SK-N-SH treated with all-trans-retinoic acid at 6 μM for 48 hours (cell line): Measurements from ENCODE around the gene SHC1.

ENCODE experiments used
- ATAC-seq: fragments of 200-7000 bp; cut with Tn5 transposase; 3 replicates; pipeline ENCODE4 v1.9.1; 2020; ENCODE audit warnings: mild to moderate bottlenecking, moderate library complexity
- ARNTL ChIP-seq: fragments of 450-650 bp; formaldehyde crosslinking; IDR thresholded peaks from 2 replicates; pipeline ENCODE4 v1.5.0; 2020; ENCODE audit warnings: low read depth, mild to moderate bottlenecking, moderate library complexity, borderline replicate concordance
- BACH2 ChIP-seq: fragments of 250-450 bp; sonication (Bioruptor Pico); IDR thresholded peaks from 2 replicates; pipeline ENCODE4 v1.9.0; 2021; ENCODE audit warnings: mild to moderate bottlenecking, borderline replicate concordance
- CSDC2 ChIP-seq: fragments of 250-450 bp; sonication (Bioruptor Pico); IDR thresholded peaks from 2 replicates; pipeline ENCODE4 v1.5.0; 2020; ENCODE audit warnings: mild to moderate bottlenecking, moderate library complexity
- CSRNP3 ChIP-seq: fragments of 250-450 bp; sonication (Bioruptor Pico); IDR thresholded peaks from 2 replicates; pipeline ENCODE4 v1.5.1; 2021; ENCODE audit warnings: mild to moderate bottlenecking, moderate library complexity
- ESRRG ChIP-seq: fragments of 250-450 bp; sonication (Bioruptor Pico); IDR thresholded peaks from 2 replicates; pipeline ENCODE4 v1.6.1; 2021; ENCODE audit warnings: mild to moderate bottlenecking
- GLIS3 ChIP-seq: fragments of 250-450 bp; sonication (Bioruptor Pico); IDR thresholded peaks from 2 replicates; pipeline ENCODE4 v1.5.0; 2020; ENCODE audit warnings: mild to moderate bottlenecking, moderate library complexity
- ISL1 ChIP-seq: fragments of 250-450 bp; sonication (Bioruptor Pico); IDR thresholded peaks from 2 replicates; pipeline ENCODE4 v2.1.2; 2022; ENCODE audit warnings: mild to moderate bottlenecking, moderate library complexity
- OSR1 ChIP-seq: fragments of 250-450 bp; sonication (Bioruptor Pico); IDR thresholded peaks from 2 replicates; pipeline ENCODE4 v1.8.0; 2022; ENCODE audit warnings: moderate library complexity, mild to moderate bottlenecking, inconsistent platforms
- PATZ1 ChIP-seq: fragments of 250-450 bp; sonication (Bioruptor Pico); IDR thresholded peaks from 2 replicates; pipeline ENCODE4 v1.8.0; 2020; ENCODE audit warnings: mild to moderate bottlenecking, moderate library complexity, borderline replicate concordance
- PPARA ChIP-seq: fragments of 250-450 bp; sonication (Bioruptor Pico); IDR thresholded peaks from 2 replicates; pipeline ENCODE4 v1.5.0; 2020; ENCODE audit warnings: mild to moderate bottlenecking, borderline replicate concordance
- RARB ChIP-seq: fragments of 250-450 bp; sonication (Bioruptor Pico); IDR thresholded peaks from 2 replicates; pipeline ENCODE4 v1.8.0; 2021; ENCODE audit warnings: mild to moderate bottlenecking, moderate library complexity
- TCF4 ChIP-seq: fragments of 250-450 bp; sonication (Bioruptor Pico); IDR thresholded peaks from 2 replicates; pipeline ENCODE4 v1.8.0; 2021; ENCODE audit warnings: mild to moderate bottlenecking, moderate library complexity, borderline replicate concordance
- TOX ChIP-seq: fragments of 250-450 bp; sonication (Bioruptor Pico); IDR thresholded peaks from 2 replicates; pipeline ENCODE4 v1.8.0; 2021; ENCODE audit warnings: mild to moderate bottlenecking, moderate library complexity, borderline replicate concordance
- TSHZ2 ChIP-seq: fragments of 250-450 bp; sonication (Bioruptor Pico); IDR thresholded peaks from 2 replicates; pipeline ENCODE4 v1.5.0; 2020; ENCODE audit warnings: mild to moderate bottlenecking, moderate library complexity
- ZC3H10 ChIP-seq: fragments of 250-450 bp; sonication (Bioruptor Pico); IDR thresholded peaks from 2 replicates; pipeline ENCODE4 v1.5.1; 2021; ENCODE audit warnings: mild to moderate bottlenecking, moderate library complexity
- ZFP3 ChIP-seq: fragments of 250-450 bp; sonication (Bioruptor Pico); IDR thresholded peaks from 2 replicates; pipeline ENCODE4 v1.5.0; 2020; ENCODE audit warnings: mild to moderate bottlenecking, moderate library complexity
- ZFP30 ChIP-seq: fragments of 450-650 bp; formaldehyde crosslinking; IDR thresholded peaks from 2 replicates; pipeline ENCODE4 v1.5.0; 2022; ENCODE audit warnings: mild to moderate bottlenecking, moderate library complexity
- ZNF565 ChIP-seq: fragments of 450-650 bp; formaldehyde crosslinking; conservative IDR thresholded peaks from 2 replicates; pipeline ENCODE4 v1.5.0; 2020; ENCODE audit warnings: low read depth, mild to moderate bottlenecking, moderate library complexity
- ZNF8 ChIP-seq: fragments of 450-650 bp; formaldehyde crosslinking; IDR thresholded peaks from 2 replicates; pipeline ENCODE4 v1.5.0; 2020; ENCODE audit warnings: mild to moderate bottlenecking, moderate library complexity
- TF ChIP-seq, protein P1 (sequence below): fragments of 250-450 bp; sonication (Bioruptor Pico); IDR thresholded peaks from 2 replicates; pipeline ENCODE4 v1.8.0; 2021; ENCODE audit warnings: low read depth, mild to moderate bottlenecking, moderate library complexity, borderline replicate concordance

Gene SHC1

DNA sequence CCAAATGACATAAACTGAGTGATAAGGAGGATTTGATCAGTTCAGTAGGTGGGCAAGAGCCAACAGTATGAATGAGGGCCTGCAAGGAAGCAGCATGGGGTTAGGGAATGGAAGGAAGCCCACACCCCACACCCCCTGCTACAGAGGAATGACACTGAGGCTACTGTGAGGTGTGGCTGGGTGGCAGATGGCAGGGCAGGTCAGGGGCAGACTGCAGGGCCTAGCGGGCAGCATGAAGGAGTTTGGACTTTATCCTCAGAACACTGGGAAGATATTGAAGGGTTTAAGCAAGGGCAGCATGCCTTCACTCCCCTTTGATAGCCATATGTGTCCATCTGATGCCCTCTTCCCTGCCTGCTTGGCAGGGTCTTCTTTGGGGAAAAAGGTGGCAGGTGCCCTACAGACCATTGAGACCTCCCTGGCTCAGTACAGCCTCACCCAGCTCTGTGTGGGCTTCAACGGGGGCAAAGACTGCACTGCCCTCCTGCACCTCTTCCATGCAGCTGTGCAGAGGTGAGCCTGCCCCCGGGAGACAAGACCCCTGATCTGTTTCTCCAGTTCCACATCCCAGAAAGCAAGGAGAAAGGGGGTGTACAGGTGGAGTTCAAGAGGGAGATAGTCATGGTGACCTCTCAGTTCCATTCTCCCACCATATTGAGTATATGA lies 18.8 kb upstream of the SHC1 start (continued):
- TF ChIP-seq PPARA (CRISPR knock-in tag): no peak
- no peak for TF ChIP-seq ARNTL (CRISPR knock-in tag)

DNA sequence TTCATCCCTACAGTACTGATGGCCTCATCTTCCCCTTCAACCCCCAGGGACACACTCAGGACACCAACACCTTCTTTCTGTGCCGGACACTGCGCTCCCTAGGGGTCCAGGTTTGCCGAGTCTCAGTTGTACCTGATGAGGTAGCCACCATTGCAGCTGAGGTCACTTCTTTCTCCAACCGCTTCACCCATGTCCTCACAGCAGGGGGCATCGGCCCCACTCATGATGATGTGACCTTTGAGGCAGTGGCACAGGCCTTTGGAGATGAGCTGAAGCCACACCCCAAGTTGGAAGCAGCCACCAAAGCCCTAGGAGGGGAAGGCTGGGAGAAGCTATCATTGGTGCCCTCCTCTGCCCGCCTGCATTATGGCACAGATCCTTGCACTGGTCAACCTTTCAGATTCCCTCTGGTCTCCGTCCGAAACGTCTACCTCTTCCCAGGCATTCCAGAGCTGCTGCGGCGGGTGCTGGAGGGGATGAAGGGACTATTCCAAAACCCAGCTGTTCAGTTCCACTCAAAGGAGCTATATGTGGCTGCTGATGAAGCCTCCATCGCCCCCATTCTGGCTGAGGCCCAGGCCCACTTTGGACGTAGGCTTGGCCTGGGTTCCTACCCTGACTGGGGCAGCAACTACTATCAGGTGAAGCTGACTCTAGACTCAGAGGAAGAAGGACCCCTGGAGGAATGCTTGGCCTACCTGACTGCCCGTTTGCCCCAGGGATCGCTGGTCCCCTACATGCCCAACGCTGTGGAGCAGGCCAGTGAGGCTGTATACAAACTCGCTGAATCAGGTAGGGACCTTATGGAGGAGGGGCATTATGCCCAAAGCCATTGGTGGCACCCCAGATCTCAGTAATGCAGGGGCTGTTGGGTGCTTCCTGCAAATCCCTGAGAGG lies 17.8 kb upstream of the SHC1 start:
- TF ChIP-seq CSRNP3 (CRISPR knock-in tag): no peak
- TF ChIP-seq ZNF565 (CRISPR knock-in tag): no peak
- TF ChIP-seq ZFP3 (CRISPR knock-in tag): no peak
- TF ChIP-seq, protein P1, sequence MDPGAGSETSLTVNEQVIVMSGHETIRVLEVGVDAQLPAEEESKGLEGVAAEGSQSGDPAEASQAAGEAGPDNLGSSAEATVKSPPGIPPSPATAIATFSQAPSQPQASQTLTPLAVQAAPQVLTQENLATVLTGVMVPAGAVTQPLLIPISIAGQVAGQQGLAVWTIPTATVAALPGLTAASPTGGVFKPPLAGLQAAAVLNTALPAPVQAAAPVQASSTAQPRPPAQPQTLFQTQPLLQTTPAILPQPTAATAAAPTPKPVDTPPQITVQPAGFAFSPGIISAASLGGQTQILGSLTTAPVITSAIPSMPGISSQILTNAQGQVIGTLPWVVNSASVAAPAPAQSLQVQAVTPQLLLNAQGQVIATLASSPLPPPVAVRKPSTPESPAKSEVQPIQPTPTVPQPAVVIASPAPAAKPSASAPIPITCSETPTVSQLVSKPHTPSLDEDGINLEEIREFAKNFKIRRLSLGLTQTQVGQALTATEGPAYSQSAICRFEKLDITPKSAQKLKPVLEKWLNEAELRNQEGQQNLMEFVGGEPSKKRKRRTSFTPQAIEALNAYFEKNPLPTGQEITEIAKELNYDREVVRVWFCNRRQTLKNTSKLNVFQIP (CRISPR knock-in tag): no peak
- TF ChIP-seq ESRRG: no peak
- no peak for TF ChIP-seq RARB (CRISPR knock-in tag)
- no peak for TF ChIP-seq TSHZ2 (CRISPR knock-in tag)
- TF ChIP-seq ZNF8: no peak
- TF ChIP-seq PATZ1 (CRISPR knock-in tag): no peak
- no peak for TF ChIP-seq OSR1 (CRISPR knock-in tag)
- no peak for TF ChIP-seq GLIS3 (CRISPR knock-in tag)
- no peak for TF ChIP-seq ZC3H10
- TF ChIP-seq BACH2 (CRISPR knock-in tag): no peak
- no peak for TF ChIP-seq ZFP30
- TF ChIP-seq, all 23 proteins: peak for 0
- ATAC-seq: no peak

GRCh38 chr1:154987326-154987725 lies 16.8 kb upstream of the SHC1 start:
- ATAC-seq: no peak
- TF ChIP-seq ISL1 (CRISPR knock-in tag): no peak
- TF ChIP-seq RARB (CRISPR knock-in tag): no peak
- TF ChIP-seq, protein P1 (CRISPR knock-in tag): no peak
- TF ChIP-seq PPARA (CRISPR knock-in tag): no peak
- TF ChIP-seq OSR1 (CRISPR knock-in tag): no peak
- no peak for TF ChIP-seq GLIS3 (CRISPR knock-in tag)
- TF ChIP-seq ARNTL (CRISPR knock-in tag): no peak
- TF ChIP-seq ZFP3 (CRISPR knock-in tag): no peak
- no peak for TF ChIP-seq TOX (CRISPR knock-in tag)
- TF ChIP-seq PATZ1 (CRISPR knock-in tag): no peak
- TF ChIP-seq ZC3H10: no peak
- no peak for TF ChIP-seq CSDC2 (CRISPR knock-in tag)
- TF ChIP-seq TSHZ2 (CRISPR knock-in tag): no peak
- no peak for TF ChIP-seq ZNF8
- TF ChIP-seq TCF4: no peak
